IMR-90 (cell line): Measurements from ENCODE around the gene PVALEF. TPM values are rescaled to one million over a fixed set of nuclear protein-coding genes. Genes with fewer than 3 reads are reported as not detected.

Experiments used
- ATAC-seq: fragments of 200-7000 bp; cut with Tn5 transposase; 2 replicates; pipeline ENCODE4 v1.9.1; 2020; ENCODE audit warnings: low read depth, mild to moderate bottlenecking, moderate library complexity
- BruUV-seq: library from RNA; stranded (reverse); fragments of 400-500 nt; replicated peaks from 2 replicates; lab custom pipeline; 2021; lab: Mats Ljungman, UMichigan
- CTCF ChIA-PET: fragments of 300-600 bp; formaldehyde crosslinking; extraction: SDS; loops from one replicate; lab custom pipeline; 2021; ENCODE audit warnings: antibody characterized with exemption; lab: Yijun Ruan, JAX
- POLR2A ChIA-PET: fragments of 300-600 bp; sonication (Branson Sonifier 250); formaldehyde crosslinking; loops from one replicate; lab custom pipeline; 2022; ENCODE audit warnings: antibody characterized with exemption; ENCODE audit not compliant: unreplicated experiment; lab: Charles Lee
- DNase-seq: peaks from one replicate; pipeline ENCODE4 v3.0.0; 2013
- H2AFZ ChIP-seq: replicated peaks from 2 replicates; pipeline ENCODE3; 2013; ENCODE audit warnings: low read length, mild to moderate bottlenecking; ENCODE audit not compliant: poor library complexity
- H2AK5ac ChIP-seq: 2 replicates; pipeline ENCODE4 v1.6.1; 2013; ENCODE audit warnings: low read depth, low read length, inconsistent platforms
- H2AK9ac ChIP-seq: replicated peaks from 2 replicates; pipeline ENCODE3; 2013; ENCODE audit warnings: mild to moderate bottlenecking, low read depth, low read length, moderate library complexity; ENCODE audit not compliant: poor library complexity
- H2BK120ac ChIP-seq: 2 replicates; pipeline ENCODE4 v1.6.1; 2013; ENCODE audit warnings: low read depth, low read length, inconsistent platforms
- H2BK15ac ChIP-seq: 3 replicates; pipeline ENCODE4 v1.6.1; 2013; ENCODE audit warnings: low read depth, low read length, inconsistent platforms
- H2BK20ac ChIP-seq: 2 replicates; pipeline ENCODE4 v1.6.1; 2013; ENCODE audit warnings: low read depth, mild to moderate bottlenecking, inconsistent platforms, low read length, moderate library complexity
- H2BK5ac ChIP-seq: 2 replicates; pipeline ENCODE4 v1.6.1; 2013; ENCODE audit warnings: mild to moderate bottlenecking, low read depth, low read length, inconsistent platforms; ENCODE audit not compliant: poor library complexity, severe bottlenecking
- H3K14ac ChIP-seq: replicated peaks from 2 replicates; pipeline ENCODE4 v1.6.1; 2013; ENCODE audit warnings: low read depth, low read length, inconsistent platforms
- H3K18ac ChIP-seq: 2 replicates; pipeline ENCODE4 v1.6.1; 2013; ENCODE audit warnings: low read depth, low read length, control low read depth
- H3K23ac ChIP-seq: 2 replicates; pipeline ENCODE4 v1.6.1; 2013; ENCODE audit warnings: low read depth, low read length, inconsistent platforms
- H3K27ac ChIP-seq: 2 replicates; pipeline ENCODE4 v1.5.1; 2013; ENCODE audit warnings: mild to moderate bottlenecking, control low read depth, low read length; ENCODE audit not compliant: insufficient read depth
- H3K27me3 ChIP-seq: 2 replicates; pipeline ENCODE4 v1.6.1; 2013; ENCODE audit warnings: low read length; ENCODE audit not compliant: control insufficient read depth, insufficient read depth
- H3K36me3 ChIP-seq: 2 replicates; pipeline ENCODE4 v1.6.1; 2013; ENCODE audit warnings: low read length, mixed read lengths; ENCODE audit not compliant: control insufficient read depth, insufficient read depth
- H3K4ac ChIP-seq: 2 replicates; pipeline ENCODE4 v1.6.1; 2013; ENCODE audit warnings: low read depth, low read length, inconsistent platforms
- H3K4me1 ChIP-seq: 2 replicates; pipeline ENCODE4 v1.6.1; 2013; ENCODE audit warnings: low read length, mixed read lengths; ENCODE audit not compliant: control insufficient read depth, insufficient read depth
- H3K4me2 ChIP-seq: 2 replicates; pipeline ENCODE4 v1.6.1; 2013; ENCODE audit warnings: low read depth, mild to moderate bottlenecking, control low read depth, low read length, moderate library complexity
- H3K4me3 ChIP-seq: 2 replicates; pipeline ENCODE4 v1.5.1; 2013; ENCODE audit warnings: low read depth, mild to moderate bottlenecking, control low read depth, low read length, moderate library complexity; ENCODE audit not compliant: insufficient read depth
- H3K56ac ChIP-seq: 2 replicates; pipeline ENCODE4 v1.6.1; 2013; ENCODE audit warnings: low read length, inconsistent platforms; ENCODE audit not compliant: insufficient read depth; ENCODE audit errors: extremely low read depth
- H3K79me1 ChIP-seq, 2 experiments: 2 replicates each; pipeline ENCODE4 v1.6.1; 2013; ENCODE audit warnings: low read length in 2 of 2, inconsistent platforms in 1 of 2, low read depth in 1 of 2
- H3K9ac ChIP-seq: 2 replicates; pipeline ENCODE4 v1.6.1; 2013; ENCODE audit warnings: low read depth, low read length, control low read depth
- H3K9me1 ChIP-seq: 2 replicates; pipeline ENCODE4 v1.6.1; 2013; ENCODE audit warnings: low read length, inconsistent platforms; ENCODE audit not compliant: insufficient read depth
- H3K9me3 ChIP-seq: 2 replicates; pipeline ENCODE4 v1.6.1; 2013; ENCODE audit warnings: low read length; ENCODE audit not compliant: control insufficient read depth, insufficient read depth
- H4K20me1 ChIP-seq: 2 replicates; pipeline ENCODE4 v1.6.1; 2013; ENCODE audit warnings: low read length, inconsistent platforms; ENCODE audit not compliant: insufficient read depth
- H4K5ac ChIP-seq: 2 replicates; pipeline ENCODE4 v1.6.1; 2013; ENCODE audit warnings: mild to moderate bottlenecking, low read depth, low read length, control low read depth
- H4K8ac ChIP-seq, 2 experiments: 2 replicates each; pipeline ENCODE4 v1.6.1; 2013; ENCODE audit warnings: low read depth in 2 of 2, low read length in 2 of 2, control low read depth in 1 of 2, inconsistent platforms in 1 of 2
- H4K91ac ChIP-seq: 2 replicates; pipeline ENCODE4 v1.6.1; 2013; ENCODE audit warnings: low read depth, low read length, inconsistent platforms; ENCODE audit not compliant: insufficient read depth
- CHD1 ChIP-seq: IDR thresholded peaks from 2 replicates; pipeline ENCODE4 v1.6.1; 2012; ENCODE audit warnings: low read depth, low read length, improper control_type of control experiment
- FOS ChIP-seq: fragments of 150-350 bp; IDR thresholded peaks from 2 replicates; pipeline ENCODE4 v1.6.1; 2016; ENCODE audit warnings: low read depth, low read length
- MAFK ChIP-seq: IDR thresholded peaks from 2 replicates; pipeline ENCODE4 v1.6.1; 2012; ENCODE audit warnings: low read depth, low read length, improper control_type of control experiment
- MAZ ChIP-seq: IDR thresholded peaks from 2 replicates; pipeline ENCODE4 v1.6.1; 2012; ENCODE audit warnings: low read depth, mild to moderate bottlenecking, low read length, improper control_type of control experiment, moderate library complexity, borderline replicate concordance
- MXI1 ChIP-seq: IDR thresholded peaks from 2 replicates; pipeline ENCODE4 v1.6.1; 2012; ENCODE audit warnings: low read depth, mild to moderate bottlenecking, low read length, moderate library complexity, borderline replicate concordance
- NFE2L2 ChIP-seq: fragments of 150-350 bp; IDR thresholded peaks from 2 replicates; pipeline ENCODE4 v1.6.1; 2016; ENCODE audit warnings: low read depth, mild to moderate bottlenecking, low read length
- RCOR1 ChIP-seq: IDR thresholded peaks from 2 replicates; pipeline ENCODE4 v1.6.1; 2012; ENCODE audit warnings: mild to moderate bottlenecking, low read length, improper control_type of control experiment; ENCODE audit not compliant: insufficient replicate concordance
- RFX5 ChIP-seq: IDR thresholded peaks from 2 replicates; pipeline ENCODE4 v1.8.0; 2012; ENCODE audit warnings: low read depth, mild to moderate bottlenecking, low read length, moderate library complexity
- SMC3 ChIP-seq: fragments of 150-350 bp; IDR thresholded peaks from 2 replicates; pipeline ENCODE4 v1.6.1; 2016; ENCODE audit warnings: low read depth, mild to moderate bottlenecking, antibody characterized with exemption, low read length, moderate library complexity
- WGBS, 2 experiments: methylation state at CpG; one replicate each; pipeline versions ENCODE4 v1.1.5 to v1.1.7; 2013; ENCODE audit warnings: missing lambda C conversion rate in 2 of 2; ENCODE audit not compliant: insufficient read length in 1 of 2; ENCODE audit errors: extremely low coverage in 2 of 2; 5-methylcytosine and 5-hydroxymethylcytosine counted together
- dilution Hi-C: fragments of 300-500 bp; cut with HindIII; formaldehyde crosslinking; loops from one replicate; pipeline ENCODE4 v1.14.3; 2018; ENCODE audit warnings: low sequenced_read_pairs; ENCODE audit not compliant: unreplicated experiment
- in situ Hi-C: fragments of 300-500 bp; cut with MboI; formaldehyde crosslinking; loops from 3 replicates; pipeline ENCODE4 v1.14.3; 2019; ENCODE audit warnings: low sequenced_read_pairs, inconsistent platforms, mixed read lengths
- intact Hi-C: fragments of 100-400 bp; cut with micrococcal nuclease; formaldehyde crosslinking; loops from 2 replicates; pipeline ENCODE4 v1.10.0; 2022
- polyA plus RNA-seq, 3 experiments: library from polyadenylated mRNA; depleted of rRNA; stranded (reverse); fragments of >200 nt; gene quantifications; 2 replicates each; pipeline ENCODE4 v1.2.3, GENCODE V29; 2012; ENCODE audit warnings: low replicate concordance in 1 of 3
- total RNA-seq: library from RNA; depleted of rRNA; stranded (reverse); fragments of >200 nt; gene quantifications from 2 replicates; pipeline ENCODE4 v1.2.3, GENCODE V29; 2012
- TF ChIP-seq, protein P1 (sequence below): conservative IDR thresholded peaks from 2 replicates; pipeline ENCODE4 v1.5.1; 2012; ENCODE audit warnings: mild to moderate bottlenecking, low read depth, low read length, improper control_type of control experiment
- TF ChIP-seq, protein P2 (sequence below): fragments of 150-350 bp; IDR thresholded peaks from 2 replicates; pipeline ENCODE4 v1.6.1; 2017; ENCODE audit warnings: mild to moderate bottlenecking, antibody characterized with exemption, low read length, low read depth
- TF ChIP-seq, protein P3 (sequence below): fragments of 150-350 bp; IDR thresholded peaks from 2 replicates; pipeline ENCODE4 v1.6.1; 2016; ENCODE audit warnings: low read depth, mild to moderate bottlenecking, low read length, moderate library complexity, borderline replicate concordance

Gene PVALEF
- total and polyA plus RNA-seq, 2 of the 4 experiments (the other 2 are of a cell fraction): not detected

DNA sequence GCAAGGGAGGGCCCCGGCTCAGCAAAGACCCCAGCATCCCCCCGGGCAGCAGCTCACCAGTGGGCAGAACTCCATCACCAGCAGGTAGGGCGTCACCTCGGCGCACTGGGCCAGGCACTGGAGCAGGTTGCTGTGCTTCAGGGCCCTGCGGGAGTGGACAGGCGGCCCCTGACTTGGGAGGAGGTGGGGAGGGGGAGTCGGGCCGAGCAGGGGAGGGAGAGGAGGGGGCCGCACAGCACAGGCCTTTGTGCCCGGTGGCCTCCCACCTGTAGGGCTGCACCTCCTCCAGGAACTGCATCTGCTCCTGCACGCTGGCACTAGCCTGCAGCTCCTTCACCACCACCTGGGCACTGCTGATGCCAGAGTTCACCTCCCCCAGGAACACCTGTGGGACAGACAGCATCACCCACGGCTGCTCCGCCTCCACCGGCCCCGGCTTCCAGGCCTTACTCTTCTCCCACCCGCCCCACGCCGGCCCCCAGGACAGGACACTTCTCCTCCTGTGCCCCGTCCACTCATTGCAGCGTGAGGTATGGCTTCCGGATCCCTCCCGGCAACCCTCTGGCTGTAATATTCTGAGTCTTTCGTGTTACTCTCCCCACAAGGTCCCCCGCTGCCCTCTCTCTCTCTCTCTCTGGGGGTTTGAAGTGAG, 37.7 kb upstream of the PVALEF start:
- Histone ChIP-seq H3K23ac (no peak overlapping the region), H3K14ac (no peak overlapping the region), H4K20me1 (no peaks in the 10 kb centered on the region), H2AK5ac (no peak overlapping the region), H2AFZ (no peak overlapping the region), H3K27ac (no peak overlapping the region), H3K27me3 (peaks cover 30% of the 10 kb centered on the region), H2AK9ac (no peak overlapping the region), H3K4me1 (no peaks in the 10 kb centered on the region), H2BK5ac (no peak overlapping the region), H2BK15ac (no peak overlapping the region), H4K5ac (no peak overlapping the region), H3K56ac (no peak overlapping the region), H3K18ac (no peak overlapping the region), H4K8ac (no peak overlapping the region), H3K9me1 (no peaks in the 10 kb centered on the region), H3K9ac (no peak overlapping the region), H2BK20ac (no peak overlapping the region), H2BK120ac (no peak overlapping the region), H3K4me3 (no peak overlapping the region), H4K91ac (no peak overlapping the region), H3K9me3 (no peaks in the 10 kb centered on the region), H3K4me2 (no peak overlapping the region), H3K4ac (no peak overlapping the region), H3K36me3 (no peaks in the 10 kb centered on the region), H3K79me1 (no peaks in the 10 kb centered on the region)
- CTCF ChIA-PET: no interaction called here
- POLR2A ChIA-PET: no interaction called here
- ATAC-seq (no peak), DNase-seq (no peak)
- in situ Hi-C loops (no loop called here), dilution Hi-C loops (no loop called here), intact Hi-C loops (no loop called here)
- no TSS peak for BruUV-seq
- 65% methylated on average over 5 of the region's 25 CpGs; no CpG with 5 or more reads in 1 of the 2 experiments for WGBS, 2 experiments
- TF ChIP-seq MAZ (no peak), CHD1 (no peak), FOS (no peak), NFE2L2 (no peak), RFX5 (no peak), RCOR1 (no peak), SMC3 (no peak), MAFK (no peak), MXI1 (no peak)
- TF ChIP-seq, protein P1, sequence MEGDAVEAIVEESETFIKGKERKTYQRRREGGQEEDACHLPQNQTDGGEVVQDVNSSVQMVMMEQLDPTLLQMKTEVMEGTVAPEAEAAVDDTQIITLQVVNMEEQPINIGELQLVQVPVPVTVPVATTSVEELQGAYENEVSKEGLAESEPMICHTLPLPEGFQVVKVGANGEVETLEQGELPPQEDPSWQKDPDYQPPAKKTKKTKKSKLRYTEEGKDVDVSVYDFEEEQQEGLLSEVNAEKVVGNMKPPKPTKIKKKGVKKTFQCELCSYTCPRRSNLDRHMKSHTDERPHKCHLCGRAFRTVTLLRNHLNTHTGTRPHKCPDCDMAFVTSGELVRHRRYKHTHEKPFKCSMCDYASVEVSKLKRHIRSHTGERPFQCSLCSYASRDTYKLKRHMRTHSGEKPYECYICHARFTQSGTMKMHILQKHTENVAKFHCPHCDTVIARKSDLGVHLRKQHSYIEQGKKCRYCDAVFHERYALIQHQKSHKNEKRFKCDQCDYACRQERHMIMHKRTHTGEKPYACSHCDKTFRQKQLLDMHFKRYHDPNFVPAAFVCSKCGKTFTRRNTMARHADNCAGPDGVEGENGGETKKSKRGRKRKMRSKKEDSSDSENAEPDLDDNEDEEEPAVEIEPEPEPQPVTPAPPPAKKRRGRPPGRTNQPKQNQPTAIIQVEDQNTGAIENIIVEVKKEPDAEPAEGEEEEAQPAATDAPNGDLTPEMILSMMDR: no peak
- TF ChIP-seq, protein P2, sequence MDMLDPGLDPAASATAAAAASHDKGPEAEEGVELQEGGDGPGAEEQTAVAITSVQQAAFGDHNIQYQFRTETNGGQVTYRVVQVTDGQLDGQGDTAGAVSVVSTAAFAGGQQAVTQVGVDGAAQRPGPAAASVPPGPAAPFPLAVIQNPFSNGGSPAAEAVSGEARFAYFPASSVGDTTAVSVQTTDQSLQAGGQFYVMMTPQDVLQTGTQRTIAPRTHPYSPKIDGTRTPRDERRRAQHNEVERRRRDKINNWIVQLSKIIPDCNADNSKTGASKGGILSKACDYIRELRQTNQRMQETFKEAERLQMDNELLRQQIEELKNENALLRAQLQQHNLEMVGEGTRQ: no peak
- TF ChIP-seq, protein P3, sequence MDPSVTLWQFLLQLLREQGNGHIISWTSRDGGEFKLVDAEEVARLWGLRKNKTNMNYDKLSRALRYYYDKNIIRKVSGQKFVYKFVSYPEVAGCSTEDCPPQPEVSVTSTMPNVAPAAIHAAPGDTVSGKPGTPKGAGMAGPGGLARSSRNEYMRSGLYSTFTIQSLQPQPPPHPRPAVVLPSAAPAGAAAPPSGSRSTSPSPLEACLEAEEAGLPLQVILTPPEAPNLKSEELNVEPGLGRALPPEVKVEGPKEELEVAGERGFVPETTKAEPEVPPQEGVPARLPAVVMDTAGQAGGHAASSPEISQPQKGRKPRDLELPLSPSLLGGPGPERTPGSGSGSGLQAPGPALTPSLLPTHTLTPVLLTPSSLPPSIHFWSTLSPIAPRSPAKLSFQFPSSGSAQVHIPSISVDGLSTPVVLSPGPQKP: no peak
